Activated T-helper 2 cell treated with anti-CD3 and anti-CD28 coated beads, Interferon-gamma antibody, Interleukin-2, Interleukin-4, amounts not matched to agents 10 μg/mL and 5 μg/mL and 100 μg/mL, durations not matched to agents 14 hours and 24 hours and 36 hours (primary cell): ENCODE results near the gene PRKCA. TPM values are rescaled to one million over a fixed set of nuclear protein-coding genes. Genes with fewer than 3 reads are reported as not detected.
A peak's percentile ranks its signal among the peaks of the same experiment; 100 is the strongest.
"Not testable (repeated sequence)": the region's sequence is repeated elsewhere in the genome, so short reads cannot be mapped to it uniquely, and the experiment has no call there.

Source experiments
- DNase-seq: peaks from one replicate; pipeline ENCODE4 v3.0.0; 2021; ENCODE audit warnings: low spot score
- H3K27ac Mint-ChIP-seq: one replicate; pipeline ENCODE4 v1.8.0; 2021; ENCODE audit warnings: mixed read lengths
- H3K27me3 Mint-ChIP-seq: one replicate; pipeline ENCODE4 v1.8.0; 2021; ENCODE audit warnings: low read depth, mixed read lengths
- H3K36me3 Mint-ChIP-seq: one replicate; pipeline ENCODE4 v1.8.0; 2021; ENCODE audit warnings: low read depth, mixed read lengths
- H3K4me1 Mint-ChIP-seq: one replicate; pipeline ENCODE4 v1.8.0; 2021; ENCODE audit warnings: low read depth, mixed read lengths
- H3K4me3 Mint-ChIP-seq: one replicate; pipeline ENCODE4 v1.8.0; 2021; ENCODE audit warnings: low read depth, mild to moderate bottlenecking, moderate library complexity, mixed read lengths
- H3K9me3 Mint-ChIP-seq: one replicate; pipeline ENCODE4 v1.8.0; 2021; ENCODE audit warnings: mixed read lengths
- intact Hi-C: fragments of 100-400 bp; cut with micrococcal nuclease; formaldehyde crosslinking; loops from one replicate; pipeline ENCODE4 v1.15.1; 2023
- total RNA-seq: library from RNA; stranded (reverse); gene quantifications from 2 replicates; pipeline ENCODE4 v1.2.3, GENCODE V29; 2022

Gene PRKCA
- total RNA-seq, 1 donor from 2014 or later: 268 TPM

DNA sequence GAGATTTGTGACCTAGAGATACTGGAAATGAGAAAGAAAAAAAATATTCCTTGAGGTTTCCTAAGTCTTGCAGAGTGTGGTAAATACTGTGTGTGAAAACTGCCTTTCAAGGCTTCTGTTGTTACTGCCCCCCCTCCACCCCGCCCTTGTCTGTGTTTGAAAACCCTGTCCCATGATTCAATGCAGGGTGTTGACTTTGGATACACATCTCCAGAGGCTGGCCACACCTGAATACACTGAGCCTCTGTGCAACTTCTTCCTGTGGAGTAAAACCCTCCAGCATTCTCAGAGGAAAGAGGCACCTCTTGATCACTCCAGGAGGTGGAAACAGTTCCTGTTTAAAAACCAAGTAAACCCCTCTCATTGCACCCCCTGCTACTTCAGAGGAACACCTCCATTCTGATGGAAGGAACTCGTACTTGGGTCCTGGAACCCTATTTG, 409.5 kb downstream of the PRKCA start:
- Mint-ChIP-seq H3K4me1 (peaks cover 34% of the 10 kb centered on the region), H3K36me3 (peaks cover 55% of the 10 kb centered on the region), H3K27me3 (no peaks in the 10 kb centered on the region), H3K4me3 (no peak overlapping the region), H3K9me3 (no peaks in the 10 kb centered on the region), H3K27ac (no peak overlapping the region)
- intact Hi-C loops: no loop called here
- no peak for DNase-seq

DNA sequence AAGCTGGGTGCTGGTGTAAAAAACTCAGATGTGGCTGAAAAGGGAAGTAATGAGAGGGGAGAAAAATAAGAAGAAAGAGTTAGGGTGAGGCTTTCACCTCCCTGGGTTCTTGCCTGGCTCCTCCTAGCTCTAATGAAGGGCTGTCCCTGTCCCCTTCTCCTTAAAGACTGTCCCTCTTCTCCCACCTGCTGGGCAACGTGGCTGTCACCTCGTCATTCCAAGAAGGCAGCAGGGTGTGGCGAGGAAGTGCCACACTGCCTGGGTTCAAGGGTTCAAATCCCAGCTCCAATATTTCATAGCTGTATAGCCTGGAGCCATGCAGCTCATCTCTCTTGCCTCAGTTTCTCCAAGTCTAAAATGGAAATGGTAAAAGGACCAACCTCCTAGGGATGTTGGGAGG, 410.0 kb downstream of the PRKCA start:
- DNase-seq: no peak
- H3K4me1 Mint-ChIP-seq: peaks cover 31% of the 10 kb centered on the region
- no peaks in the 10 kb centered on the region for H3K9me3 Mint-ChIP-seq
- no peak overlapping the region for H3K27ac Mint-ChIP-seq
- H3K27me3 Mint-ChIP-seq: no peaks in the 10 kb centered on the region
- intact Hi-C loops: no loop called here
- H3K4me3 Mint-ChIP-seq: no peak overlapping the region
- H3K36me3 Mint-ChIP-seq: peaks cover 52% of the 10 kb centered on the region

- H3K9me3 Mint-ChIP-seq, H3K4me3 Mint-ChIP-seq, H3K27me3 Mint-ChIP-seq, intact Hi-C loops, DNase-seq: not testable (repeated sequence)
- Mint-ChIP-seq H3K4me1 (peaks cover 31% of the 10 kb centered on the region), H3K36me3 (peaks cover 56% of the 10 kb centered on the region), H3K27ac (peak overlapping the region; percentile 59)
Measured at GRCh38 chr17:66713021-66713532, 410.7 kb downstream of the PRKCA start.

- Mint-ChIP-seq H3K4me1 (peaks cover 31% of the 10 kb centered on the region), H3K27ac (peak overlapping the region; percentile 59), H3K27me3 (no peaks in the 10 kb centered on the region), H3K9me3 (no peaks in the 10 kb centered on the region), H3K4me3 (no peak overlapping the region), H3K36me3 (peaks cover 60% of the 10 kb centered on the region)
- intact Hi-C loops: loop anchor here (2.0 kb wide), 1 partner anchor 193 kb away; no protein-coding TSS in a partner anchor
- DNase-seq: no peak
Measured at GRCh38 chr17:66713533-66714042, 411.2 kb downstream of the PRKCA start.

DNA sequence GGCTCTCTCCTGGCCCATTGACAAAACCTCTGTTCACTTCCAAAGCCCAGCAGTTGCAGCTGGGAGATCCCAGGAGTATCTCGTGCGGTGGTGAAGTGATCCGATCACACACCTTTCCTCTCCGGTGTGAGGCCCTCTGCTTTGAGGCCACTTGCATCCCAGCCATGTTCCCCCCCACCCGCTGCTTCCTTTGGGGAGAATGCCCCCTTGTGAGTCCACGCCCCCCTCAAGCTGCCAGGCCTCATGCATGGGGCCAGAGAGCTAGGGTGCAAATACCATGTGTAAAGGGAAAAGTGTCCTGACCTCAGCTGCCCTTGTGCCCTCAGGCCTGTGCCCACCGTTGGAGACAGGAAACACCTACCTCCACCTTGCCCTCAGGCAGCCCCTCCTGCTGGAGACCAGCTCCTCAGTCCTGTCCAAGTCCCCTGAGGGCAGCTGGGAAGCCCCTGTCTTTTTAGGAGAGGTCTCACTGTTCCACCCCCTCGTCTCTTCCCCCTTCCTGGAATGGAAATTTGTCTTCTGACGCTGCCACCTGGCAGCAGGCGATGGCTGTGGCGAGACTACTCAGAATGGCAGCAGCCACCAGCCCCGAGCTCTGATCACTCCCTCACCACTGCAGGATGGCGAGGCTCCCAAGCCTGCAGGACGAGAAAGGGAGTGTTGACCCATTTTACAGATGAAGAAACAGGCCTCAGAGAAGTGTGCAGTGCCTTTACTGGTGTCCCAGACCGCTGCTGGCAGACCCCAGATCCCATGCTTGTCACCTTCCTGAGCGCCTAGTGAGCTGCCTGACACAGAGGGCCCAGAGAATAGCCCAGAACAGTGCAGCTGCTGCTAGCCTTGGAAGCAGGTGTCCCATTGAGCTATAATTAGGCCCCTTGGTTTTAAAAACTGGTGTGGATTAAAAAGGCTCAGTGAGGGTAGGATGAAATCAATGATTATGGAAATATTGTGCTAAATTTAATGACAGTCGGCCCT, 411.9 kb downstream of the PRKCA start:
- Mint-ChIP-seq H3K4me1 (peaks cover 31% of the 10 kb centered on the region), H3K27me3 (no peaks in the 10 kb centered on the region), H3K27ac (peak overlapping the region; percentile 76), H3K9me3 (no peaks in the 10 kb centered on the region), H3K36me3 (peaks cover 66% of the 10 kb centered on the region), H3K4me3 (no peak overlapping the region)
- intact Hi-C loops: loop anchor here (2.0 kb wide), 1 partner anchor 192 kb away; no protein-coding TSS in a partner anchor
- DNase-seq: no peak

DNA sequence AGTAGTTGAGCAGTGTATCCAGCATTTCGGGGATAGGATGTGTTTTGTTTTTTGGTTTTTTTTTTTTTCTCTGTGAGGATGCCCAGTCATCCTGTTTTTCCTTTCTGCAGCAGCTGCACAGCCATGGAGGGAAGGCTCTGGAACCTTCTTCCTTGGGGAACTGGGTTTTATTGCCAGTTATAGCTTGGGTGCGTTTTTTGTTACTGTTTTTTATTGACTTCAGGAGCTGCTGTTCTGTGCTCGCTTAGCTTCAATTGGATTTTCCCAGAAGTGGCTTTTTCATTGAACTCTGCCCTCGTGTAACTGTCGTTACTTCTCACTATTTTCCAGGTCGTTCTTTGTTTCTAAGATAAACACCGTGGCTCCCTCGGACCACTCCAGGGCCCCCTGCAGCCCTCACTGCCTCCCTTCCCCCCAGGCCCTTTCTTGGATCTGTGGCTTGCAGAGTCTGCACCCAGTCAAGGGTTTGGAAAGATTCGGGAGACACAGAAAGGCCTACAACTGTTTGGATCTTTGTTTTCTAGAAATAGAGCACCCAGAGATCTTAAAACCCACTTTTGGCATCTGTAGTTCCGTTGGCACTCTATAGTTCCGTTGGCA, 412.8 kb downstream of the PRKCA start:
- peaks cover 30% of the 10 kb centered on the region for H3K4me1 Mint-ChIP-seq
- no peaks in the 10 kb centered on the region for H3K27me3 Mint-ChIP-seq
- DNase-seq: no peak
- intact Hi-C loops: loop anchor here (2.0 kb wide), 1 partner anchor 192 kb away; no protein-coding TSS in a partner anchor
- peaks cover 61% of the 10 kb centered on the region for H3K36me3 Mint-ChIP-seq
- H3K27ac Mint-ChIP-seq: peak overlapping the region; percentile 2
- H3K9me3 Mint-ChIP-seq: no peaks in the 10 kb centered on the region
- H3K4me3 Mint-ChIP-seq: no peak overlapping the region

DNA sequence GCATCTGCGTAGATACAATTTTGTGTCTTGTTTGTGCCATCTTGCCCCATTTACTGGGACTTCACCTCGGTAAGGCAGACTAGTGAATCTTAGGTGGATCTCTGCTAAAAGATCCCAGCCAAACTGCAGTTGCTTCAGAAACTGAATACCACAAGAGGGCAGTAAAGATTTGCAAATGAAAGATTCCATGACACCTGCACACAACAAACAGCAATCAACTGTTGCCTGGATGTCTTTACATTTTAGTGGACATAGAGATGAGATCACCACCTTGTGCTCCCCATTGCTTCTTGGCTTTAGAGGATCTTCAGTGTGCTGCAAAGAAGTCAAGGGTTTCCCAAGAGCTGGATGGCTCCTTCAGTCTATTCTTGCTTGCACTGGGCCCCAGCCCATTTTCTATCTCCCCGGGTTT, 413.3 kb downstream of the PRKCA start:
- H3K27me3 Mint-ChIP-seq: no peaks in the 10 kb centered on the region
- intact Hi-C loops: loop anchor here (2.0 kb wide), 1 partner anchor 191 kb away; no protein-coding TSS in a partner anchor
- H3K27ac Mint-ChIP-seq: peak overlapping the region; percentile 15
- H3K4me1 Mint-ChIP-seq: peaks cover 26% of the 10 kb centered on the region
- H3K9me3 Mint-ChIP-seq: no peaks in the 10 kb centered on the region
- H3K4me3 Mint-ChIP-seq: no peak overlapping the region
- DNase-seq: no peak
- peaks cover 61% of the 10 kb centered on the region for H3K36me3 Mint-ChIP-seq

DNA sequence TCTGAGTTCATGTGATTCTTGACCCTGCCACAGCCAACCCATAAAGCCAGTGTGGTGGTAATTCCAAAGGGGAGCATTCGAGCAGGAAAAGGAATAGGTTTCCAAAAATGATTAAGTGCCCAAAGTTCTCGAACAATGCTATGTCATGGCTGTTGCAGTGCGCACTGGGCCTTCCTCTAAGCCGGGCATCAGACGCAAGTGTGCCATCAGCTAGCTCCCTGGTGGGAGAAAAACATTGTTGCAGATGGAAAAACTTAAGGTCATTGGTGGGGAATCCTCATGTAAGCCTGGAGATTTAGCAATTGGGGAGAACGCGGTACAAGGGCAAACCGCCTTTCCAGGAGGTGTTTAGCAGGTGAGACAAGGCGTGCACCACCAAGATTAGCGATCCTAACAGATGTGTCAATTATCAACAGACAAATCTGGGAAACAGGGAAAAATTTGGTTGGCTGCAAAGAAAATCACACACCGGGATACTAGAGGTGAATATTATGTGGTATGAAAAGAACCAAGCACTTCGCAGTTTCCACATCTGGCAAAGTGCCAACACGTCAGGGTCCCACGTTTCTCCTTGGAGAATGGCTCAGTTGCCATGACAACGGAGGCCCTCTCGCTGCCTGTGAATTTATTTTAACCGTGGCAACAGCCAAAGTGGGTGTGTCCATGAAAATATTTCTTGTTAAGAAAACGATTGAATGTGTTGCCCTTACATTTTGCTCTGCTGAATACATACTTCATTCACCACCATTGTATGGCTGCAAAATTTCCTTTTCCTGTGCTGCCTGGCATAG, 414.0 kb downstream of the PRKCA start:
- H3K9me3 Mint-ChIP-seq: no peaks in the 10 kb centered on the region
- H3K4me1 Mint-ChIP-seq: peaks cover 21% of the 10 kb centered on the region
- H3K4me3 Mint-ChIP-seq: no peak overlapping the region
- intact Hi-C loops: no loop called here
- peaks cover 58% of the 10 kb centered on the region for H3K36me3 Mint-ChIP-seq
- peak overlapping the region; percentile 15 for H3K27ac Mint-ChIP-seq
- no peaks in the 10 kb centered on the region for H3K27me3 Mint-ChIP-seq
- no peak for DNase-seq

DNA sequence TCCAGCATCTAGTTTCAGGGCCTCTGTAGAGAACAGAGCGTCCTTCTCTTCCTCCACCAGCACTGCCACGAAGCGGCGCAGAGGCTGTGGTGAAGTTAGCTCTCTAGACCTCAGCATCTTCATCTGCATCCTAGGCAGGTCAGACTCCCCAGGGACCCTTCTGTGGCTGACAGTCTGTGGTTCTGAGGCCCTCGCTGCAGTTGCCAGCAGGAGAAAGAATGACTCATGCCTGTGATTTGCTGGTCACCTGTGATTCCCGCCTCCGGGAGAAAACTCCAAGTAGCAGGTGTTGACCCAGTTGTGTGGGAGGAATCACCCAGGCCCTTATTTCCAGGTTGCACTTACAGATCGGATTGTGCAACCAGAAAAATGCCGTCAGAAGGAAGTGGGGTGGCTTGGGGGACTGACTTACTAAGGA, 415.2 kb downstream of the PRKCA start:
- H3K27ac Mint-ChIP-seq: no peak overlapping the region
- no peak for DNase-seq
- no peaks in the 10 kb centered on the region for H3K27me3 Mint-ChIP-seq
- peaks cover 51% of the 10 kb centered on the region for H3K36me3 Mint-ChIP-seq
- H3K4me3 Mint-ChIP-seq: no peak overlapping the region
- no peaks in the 10 kb centered on the region for H3K9me3 Mint-ChIP-seq
- H3K4me1 Mint-ChIP-seq: peaks cover 15% of the 10 kb centered on the region
- intact Hi-C loops: no loop called here

DNA sequence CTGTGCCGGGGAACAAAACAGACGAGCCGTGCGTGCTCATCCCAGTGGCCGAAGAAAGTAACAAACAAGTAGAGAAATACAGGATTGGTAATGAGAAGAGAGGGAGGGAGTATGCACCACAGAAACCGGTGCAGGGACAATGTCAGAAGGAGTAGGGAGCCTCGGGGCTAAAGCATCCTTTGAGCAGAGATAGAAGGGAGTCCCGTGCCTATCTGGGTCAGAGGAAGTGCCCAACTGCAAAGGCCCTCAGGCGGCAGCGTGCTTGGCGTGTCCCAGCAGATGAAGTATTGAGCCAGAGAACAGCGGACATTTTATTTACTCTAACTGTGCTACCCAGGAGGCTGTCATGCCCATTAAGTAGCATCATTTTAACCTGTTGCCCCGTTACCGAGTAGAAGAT, 417.6 kb downstream of the PRKCA start:
- H3K36me3 Mint-ChIP-seq: peaks cover 39% of the 10 kb centered on the region
- H3K4me3 Mint-ChIP-seq: no peak overlapping the region
- H3K4me1 Mint-ChIP-seq: peaks cover 7% of the 10 kb centered on the region
- no peak for DNase-seq
- no peaks in the 10 kb centered on the region for H3K9me3 Mint-ChIP-seq
- H3K27ac Mint-ChIP-seq: no peak overlapping the region
- intact Hi-C loops: no loop called here
- H3K27me3 Mint-ChIP-seq: no peaks in the 10 kb centered on the region

DNA sequence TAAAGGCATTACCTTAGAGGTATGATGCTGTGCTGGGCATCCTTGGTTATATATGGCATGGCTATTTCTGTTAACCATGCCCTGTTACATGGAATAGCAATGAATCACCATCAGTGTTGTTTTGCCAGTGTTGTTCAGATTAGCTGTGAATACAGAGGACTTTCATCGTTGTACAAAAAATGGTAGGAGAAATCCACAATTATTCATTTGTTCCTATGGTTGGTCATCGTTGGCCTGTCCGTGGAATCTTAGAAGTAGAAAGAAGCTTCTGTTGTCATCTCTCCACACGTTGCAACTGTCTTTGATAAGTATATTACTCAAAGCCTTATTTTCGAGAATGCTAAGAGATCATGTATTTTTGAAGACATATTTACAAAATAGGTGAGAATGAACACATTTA, 418.2 kb downstream of the PRKCA start:
- no peak for DNase-seq
- H3K4me1 Mint-ChIP-seq: peaks cover 8% of the 10 kb centered on the region
- no peaks in the 10 kb centered on the region for H3K9me3 Mint-ChIP-seq
- H3K27me3 Mint-ChIP-seq: no peaks in the 10 kb centered on the region
- no peak overlapping the region for H3K4me3 Mint-ChIP-seq
- H3K36me3 Mint-ChIP-seq: peaks cover 41% of the 10 kb centered on the region
- peak overlapping the region; percentile 12 for H3K27ac Mint-ChIP-seq
- intact Hi-C loops: no loop called here

GRCh38 chr17:66722341-66722740, 419.9 kb downstream of the PRKCA start:
- Mint-ChIP-seq H3K27ac (no peak overlapping the region), H3K36me3 (peaks cover 32% of the 10 kb centered on the region), H3K4me3 (no peak overlapping the region), H3K4me1 (peaks cover 3% of the 10 kb centered on the region), H3K9me3 (no peaks in the 10 kb centered on the region), H3K27me3 (no peaks in the 10 kb centered on the region)
- intact Hi-C loops: no loop called here
- no peak for DNase-seq
